Activated B cell treated with CpG ODN at 0.5 μM for 24 hours (primary cell): ENCODE data around the gene TMEM154. TPM values are rescaled to one million over a fixed set of nuclear protein-coding genes. Genes with fewer than 3 reads are reported as not detected.
A peak's percentile ranks its signal among the peaks of the same experiment; 100 is the strongest.

ENCODE experiments used
- ATAC-seq: fragments of 200-7000 bp; cut with Tn5 transposase; one replicate; pipeline ENCODE4 v1.10.0; 2021; ENCODE audit warnings: low read depth, mild to moderate bottlenecking, moderate library complexity
- CTCF ChIA-PET: fragments of 350-600 bp; sonication (Branson Sonifier 250); formaldehyde crosslinking; loops from one replicate; lab custom pipeline; 2021; ENCODE audit warnings: antibody characterized with exemption; lab: Charles Lee
- POLR2A ChIA-PET: fragments of 350-600 bp; sonication (Branson Sonifier 250); formaldehyde crosslinking; loops from one replicate; lab custom pipeline; 2021; ENCODE audit warnings: antibody characterized with exemption; lab: Charles Lee
- DNase-seq: peaks from one replicate; pipeline ENCODE4 v3.0.0; 2022
- H3K27ac Mint-ChIP-seq: one replicate; pipeline ENCODE4 v1.8.0; 2020; ENCODE audit warnings: mixed read lengths
- H3K27me3 Mint-ChIP-seq: one replicate; pipeline ENCODE4 v1.8.0; 2021; ENCODE audit warnings: mixed read lengths
- H3K36me3 Mint-ChIP-seq: one replicate; pipeline ENCODE4 v1.8.0; 2021; ENCODE audit warnings: low read depth, mixed read lengths
- H3K4me1 Mint-ChIP-seq: one replicate; pipeline ENCODE4 v1.8.0; 2021; ENCODE audit warnings: mixed read lengths
- H3K4me3 Mint-ChIP-seq: one replicate; pipeline ENCODE4 v1.8.0; 2020; ENCODE audit warnings: mild to moderate bottlenecking, mixed read lengths
- H3K9me3 Mint-ChIP-seq: one replicate; pipeline ENCODE4 v1.8.0; 2020; ENCODE audit warnings: mixed read lengths
- CTCF ChIP-seq: fragments of 200-600 bp; IDR thresholded peaks from one replicate; pipeline ENCODE4 v1.8.0; 2022; ENCODE audit warnings: antibody characterized with exemption, mild to moderate bottlenecking
- intact Hi-C: fragments of 100-400 bp; cut with micrococcal nuclease; formaldehyde crosslinking; loops from one replicate; pipeline ENCODE4 v1.15.1; 2024
- total RNA-seq: library from RNA; stranded (reverse); gene quantifications from 2 replicates; pipeline ENCODE4 v1.2.3, GENCODE V29; 2022

Gene TMEM154
- total RNA-seq, 1 donor from 2014 or later = 59.9 TPM

- ATAC-seq (no peak), DNase-seq (no peak)
- POLR2A ChIA-PET = interaction anchor here (1.0 to 10.1 kb wide), 9 partner anchors 8 to 450 kb away, joined by 3 to 152 read pairs (median 27); partner anchors contain the start of gene FBXW7
- Mint-ChIP-seq H3K4me1 (peaks cover 83% of the 10 kb centered on the region), H3K9me3 (no peaks in the 10 kb centered on the region), H3K4me3 (peak overlapping the region; percentile 75), H3K27ac (peak overlapping the region; percentile 89), H3K36me3 (peaks cover 31% of the 10 kb centered on the region), H3K27me3 (no peaks in the 10 kb centered on the region)
- intact Hi-C loops = loop anchor here (5.0 kb wide), 2 partner anchors 35 to 100 kb away; partner anchors contain the start of genes ARFIP1 and TIGD4
- CTCF ChIA-PET = interaction anchor here (1.0 to 4.3 kb wide), 9 partner anchors 9 to 176 kb away, joined by 3 to 27 read pairs (median 4); no protein-coding TSS in a partner anchor
- TF ChIP-seq CTCF = no peak
These were observed 2.7 kb downstream of the TMEM154 start for GRCh38 chr4:152677117-152677516.

- peaks cover 32% of the 10 kb centered on the region for H3K36me3 Mint-ChIP-seq
- peaks cover 83% of the 10 kb centered on the region for H3K4me1 Mint-ChIP-seq
- CTCF ChIA-PET = interaction anchor here (0.7 to 4.3 kb wide), 11 partner anchors 8 to 175 kb away, joined by 3 to 27 read pairs (median 4); no protein-coding TSS in a partner anchor
- H3K4me3 Mint-ChIP-seq = peak overlapping the region; percentile 75
- no peaks in the 10 kb centered on the region for H3K9me3 Mint-ChIP-seq
- H3K27me3 Mint-ChIP-seq = no peaks in the 10 kb centered on the region
- no peak for DNase-seq
- H3K27ac Mint-ChIP-seq = peak overlapping the region; percentile 89
- intact Hi-C loops = loop anchor here (1.0 to 5.0 kb wide), 4 partner anchors 13 to 101 kb away; partner anchors contain the start of genes ARFIP1 and TIGD4
- no peak for TF ChIP-seq CTCF
- ATAC-seq = peak; percentile 23
- POLR2A ChIA-PET = interaction anchor here (0.7 to 10.1 kb wide), 11 partner anchors 7 to 451 kb away, joined by 3 to 152 read pairs (median 5); partner anchors contain the start of gene FBXW7
These were observed 3.5 kb downstream of the TMEM154 start for GRCh38 chr4:152676052-152676854.

GRCh38 chr4:152674359-152674758 is 5.4 kb downstream of the TMEM154 start:
- ATAC-seq (no peak), DNase-seq (no peak)
- TF ChIP-seq CTCF = no peak
- Mint-ChIP-seq H3K4me1 (peaks cover 79% of the 10 kb centered on the region), H3K27me3 (no peaks in the 10 kb centered on the region), H3K9me3 (no peaks in the 10 kb centered on the region), H3K4me3 (no peak overlapping the region), H3K36me3 (peaks cover 38% of the 10 kb centered on the region), H3K27ac (peak overlapping the region; percentile 89)
- ChIA-PET CTCF (interaction anchor here (1.3 kb wide), 1 partner anchor 10 kb away, joined by 3 read pairs; no protein-coding TSS in a partner anchor), POLR2A (interaction anchor here (0.7 to 10.1 kb wide), 4 partner anchors 10 to 138 kb away, joined by 6 to 152 read pairs (median 18); partner anchors contain the start of gene FBXW7)
- intact Hi-C loops = no loop called here

GRCh38 chr4:152673489-152673888 is 6.3 kb downstream of the TMEM154 start:
- H3K9me3 Mint-ChIP-seq = no peaks in the 10 kb centered on the region
- no peak overlapping the region for H3K4me3 Mint-ChIP-seq
- DNase-seq (no peak), ATAC-seq (no peak)
- peak overlapping the region; percentile 31 for H3K27ac Mint-ChIP-seq
- intact Hi-C loops = no loop called here
- no peak for TF ChIP-seq CTCF
- no peaks in the 10 kb centered on the region for H3K27me3 Mint-ChIP-seq
- CTCF ChIA-PET = interaction anchor here (1.3 kb wide), 1 partner anchor 9 kb away, joined by 3 read pairs; no protein-coding TSS in a partner anchor
- H3K4me1 Mint-ChIP-seq = peaks cover 78% of the 10 kb centered on the region
- H3K36me3 Mint-ChIP-seq = peaks cover 40% of the 10 kb centered on the region
- POLR2A ChIA-PET = interaction anchor here (1.5 to 10.1 kb wide), 2 partner anchors 10 to 30 kb away, joined by 6 to 152 read pairs; no protein-coding TSS in a partner anchor
